GM18858 (cell line): Measurements from ENCODE around the gene CCDC184.

Experiments
- ATAC-seq: cut with Tn5 transposase; IDR thresholded peaks from one replicate; pipeline ENCODE4 v1.9.1; 2021; ENCODE audit not compliant: unreplicated experiment

The CCDC184 gene

DNA sequence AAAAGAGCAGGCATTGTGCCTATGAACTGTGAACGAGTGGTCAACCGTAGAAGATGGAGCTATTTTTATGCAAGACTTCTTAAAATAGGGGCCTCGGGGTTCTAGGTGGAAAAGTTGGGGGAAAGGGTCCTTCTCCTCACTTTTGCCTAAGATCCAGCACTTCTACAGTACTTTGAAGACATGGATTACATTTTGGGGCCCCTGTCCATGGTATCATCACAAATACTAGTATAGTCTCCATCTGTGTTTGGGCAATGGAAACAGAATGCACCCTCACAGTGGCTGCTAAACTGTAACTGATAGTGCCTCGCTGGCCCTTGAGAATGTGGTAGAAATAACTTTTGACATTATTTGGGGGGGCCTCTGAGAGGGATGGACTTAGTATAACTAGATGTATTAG, 5.5 kb upstream of the CCDC184 start:
- no peak for ATAC-seq

GRCh38 chr12:48179466-48179865, 4.0 kb upstream of the CCDC184 start:
- ATAC-seq = no peak

GRCh38 chr12:48180424-48180823, 3.0 kb upstream of the CCDC184 start:
- no peak for ATAC-seq

DNA sequence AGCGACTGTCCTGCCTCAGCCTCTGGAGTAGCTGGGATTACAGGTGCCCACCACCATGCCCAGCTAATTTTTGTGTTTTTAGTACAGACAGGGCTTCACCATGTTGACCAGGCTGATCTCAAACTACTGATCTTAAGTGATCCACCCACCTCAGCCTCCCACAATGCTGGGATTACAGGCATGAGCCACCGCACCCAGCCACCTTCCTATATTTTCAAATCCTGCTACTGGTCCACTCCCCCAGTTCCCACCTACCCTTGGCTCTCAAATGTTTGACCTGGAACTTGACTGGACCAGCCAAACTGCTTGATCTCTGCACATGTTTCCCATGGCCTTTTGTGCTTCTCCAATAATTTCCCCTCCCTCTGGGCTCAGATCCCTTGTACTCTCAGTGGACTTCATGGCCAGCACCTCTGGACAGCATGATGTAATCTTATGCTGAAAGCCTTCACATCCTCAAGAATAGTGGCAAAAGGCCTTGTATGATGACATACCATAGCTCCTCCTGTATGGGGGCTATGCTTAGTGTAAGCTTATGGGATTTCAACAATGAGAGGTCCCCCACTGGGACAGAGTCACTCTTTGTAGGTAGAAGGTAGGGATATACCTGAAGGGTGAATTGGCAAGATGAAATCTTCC, 2.5 kb upstream of the CCDC184 start:
- no peak for ATAC-seq

GRCh38 chr12:48182631-48183030, 813 bp upstream of the CCDC184 start:
- ATAC-seq = no peak

DNA sequence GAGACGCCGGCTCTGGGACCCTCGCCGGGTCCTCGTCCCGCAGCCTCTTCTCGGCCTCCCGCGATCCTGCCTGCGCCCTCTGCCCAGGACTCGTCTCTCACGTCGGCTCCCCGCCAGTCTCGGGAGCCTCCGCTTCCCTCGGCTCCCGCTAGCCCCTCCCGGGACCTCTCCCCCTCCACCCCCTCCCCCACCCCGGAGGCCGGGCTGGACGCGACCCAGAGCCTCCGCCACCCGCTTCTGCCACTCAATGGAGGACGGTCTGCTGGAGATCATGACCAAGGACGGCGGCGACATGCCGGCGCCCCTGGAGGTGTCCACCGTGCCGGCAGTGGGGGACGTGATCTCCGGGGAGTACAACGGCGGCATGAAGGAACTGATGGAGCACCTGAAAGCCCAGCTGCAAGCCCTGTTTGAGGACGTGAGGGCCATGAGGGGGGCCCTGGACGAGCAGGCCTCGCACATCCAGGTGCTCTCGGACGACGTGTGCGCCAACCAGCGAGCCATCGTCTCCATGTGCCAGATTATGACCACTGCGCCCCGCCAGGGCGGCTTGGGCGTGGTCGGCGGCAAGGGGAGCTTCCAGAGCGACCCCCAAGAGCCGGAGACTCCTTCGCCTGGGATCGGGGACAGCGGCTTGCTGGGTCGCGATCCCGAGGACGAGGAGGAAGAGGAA, 568 bp downstream of the CCDC184 start:
- no peak for ATAC-seq

- ATAC-seq = no peak
Measured at GRCh38 chr12:48184549-48184922, 1.1 kb downstream of the CCDC184 start.

- no peak for ATAC-seq
Measured at GRCh38 chr12:48185181-48185919, 1.9 kb downstream of the CCDC184 start.

GRCh38 chr12:48187916-48188695, 4.7 kb downstream of the CCDC184 start:
- no peak for ATAC-seq

GRCh38 chr12:48189331-48190125, 6.1 kb downstream of the CCDC184 start:
- ATAC-seq = no peak

DNA sequence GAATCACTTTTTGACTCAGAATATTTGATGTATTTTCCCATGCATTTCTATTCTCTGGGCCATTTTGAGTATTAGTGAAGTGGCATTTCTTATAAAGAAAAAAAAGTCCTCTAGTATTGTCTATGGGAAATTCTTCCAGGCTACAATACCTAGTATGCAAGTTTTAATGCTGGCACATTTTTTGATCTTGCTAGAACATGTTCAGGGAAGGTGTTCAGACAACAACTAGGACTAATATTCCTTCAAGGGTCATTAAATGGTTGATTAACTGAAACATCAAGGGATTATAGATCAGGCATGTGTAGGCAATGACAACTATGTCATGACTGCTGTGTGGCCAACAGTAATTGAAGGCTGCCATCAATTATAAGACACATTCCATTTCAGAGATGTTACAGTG, 7.7 kb downstream of the CCDC184 start:
- no peak for ATAC-seq

DNA sequence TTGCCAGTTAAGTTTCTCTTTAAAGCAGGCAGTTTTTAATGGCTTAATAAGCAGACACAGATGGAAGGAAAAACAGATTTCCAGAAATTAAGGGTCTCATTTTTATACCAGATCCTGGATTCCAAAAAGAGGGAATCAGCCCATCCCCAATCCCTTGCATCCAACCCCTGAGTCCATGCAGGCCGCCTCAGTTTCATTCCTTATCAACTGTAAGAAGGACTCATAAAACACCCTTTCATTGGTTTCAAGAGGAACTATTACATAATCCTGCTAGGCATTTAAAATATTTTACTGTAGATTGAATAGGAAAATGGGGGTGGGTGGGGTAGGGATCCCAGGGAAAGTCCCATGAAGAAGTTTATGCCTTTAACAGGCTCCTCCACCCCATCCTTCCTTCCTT, 9.4 kb downstream of the CCDC184 start:
- no peak for ATAC-seq

- ATAC-seq = no peak
Measured at GRCh38 chr12:48193623-48194022, 10.2 kb downstream of the CCDC184 start.

DNA sequence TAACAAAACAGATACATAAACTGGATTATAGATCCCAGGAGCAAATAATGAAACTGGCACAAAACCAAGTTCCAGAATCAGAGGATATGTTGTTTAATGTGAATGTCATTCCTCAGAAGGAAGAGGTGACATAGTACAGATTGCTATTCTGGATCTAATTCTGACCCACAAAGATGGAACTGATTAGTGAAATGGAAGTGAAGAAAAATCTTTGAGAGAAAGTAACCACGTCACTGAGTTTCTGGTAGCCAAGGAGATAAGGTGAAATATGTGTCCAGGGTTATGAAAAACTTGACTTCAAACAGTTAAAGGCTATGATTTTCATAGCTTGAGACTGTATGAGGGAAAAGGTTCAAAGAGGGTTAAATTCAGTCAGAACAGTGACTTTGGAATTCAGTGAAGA, 11.4 kb downstream of the CCDC184 start:
- ATAC-seq = no peak

DNA sequence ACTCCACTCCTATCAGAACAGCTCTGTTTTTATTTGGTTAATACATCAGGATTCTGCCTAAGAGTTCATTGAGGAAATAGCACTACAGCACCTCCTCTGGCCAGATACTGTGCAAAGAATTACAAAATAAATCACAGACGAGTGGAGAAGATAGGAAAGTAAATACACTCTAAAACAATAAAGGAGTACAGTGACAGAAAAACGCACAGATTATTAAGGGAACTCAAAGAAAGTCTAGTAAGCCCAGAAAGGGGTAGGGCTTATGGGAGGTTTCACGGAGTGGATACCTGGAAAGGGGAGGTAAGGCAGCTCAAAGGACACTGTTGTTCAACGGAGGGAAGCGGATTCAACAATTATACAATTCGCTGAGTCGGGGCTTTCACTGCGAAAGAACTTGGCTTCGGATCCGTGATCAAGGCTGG, 14.1 kb downstream of the CCDC184 start:
- no peak for ATAC-seq

- ATAC-seq = peak; percentile 99
Measured at GRCh38 chr12:48197971-48198671, 14.7 kb downstream of the CCDC184 start.

DNA sequence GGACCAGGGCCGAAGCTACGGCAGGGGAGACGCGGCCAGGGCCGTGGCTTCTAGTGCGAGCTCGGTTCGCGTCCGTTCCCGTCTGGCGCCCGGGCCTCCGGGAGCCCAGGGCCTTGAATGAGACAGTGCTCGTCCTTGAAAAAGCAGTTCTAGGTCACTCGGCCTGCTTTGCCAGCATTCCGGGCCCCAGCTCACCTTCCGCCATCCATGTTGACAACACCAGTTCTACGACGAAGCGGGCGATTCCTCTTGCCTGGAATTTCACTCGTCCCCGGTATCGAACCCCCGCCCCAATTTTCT, 15.2 kb downstream of the CCDC184 start:
- ATAC-seq = no peak

DNA sequence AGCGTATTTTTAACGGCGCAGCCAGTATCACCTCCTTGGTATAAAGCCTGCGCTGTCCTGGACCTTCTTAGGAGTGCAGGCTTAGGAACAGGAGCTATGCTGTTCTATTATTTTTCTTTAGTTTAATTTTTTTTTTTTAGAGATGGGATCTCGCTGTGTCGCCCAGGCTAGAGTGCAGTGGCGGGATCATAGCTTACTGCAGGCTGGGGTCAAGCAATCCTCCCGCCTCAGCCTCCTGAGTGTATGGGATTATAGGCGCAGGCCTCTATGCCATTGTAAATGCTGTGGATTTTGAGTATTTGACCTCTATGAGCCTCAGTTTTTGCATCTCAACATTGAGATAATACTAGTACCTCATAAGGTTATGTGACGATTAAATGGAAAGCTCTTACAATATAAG, 15.5 kb downstream of the CCDC184 start:
- no peak for ATAC-seq

- ATAC-seq = no peak
Measured at GRCh38 chr12:48199774-48200221, 16.4 kb downstream of the CCDC184 start.

DNA sequence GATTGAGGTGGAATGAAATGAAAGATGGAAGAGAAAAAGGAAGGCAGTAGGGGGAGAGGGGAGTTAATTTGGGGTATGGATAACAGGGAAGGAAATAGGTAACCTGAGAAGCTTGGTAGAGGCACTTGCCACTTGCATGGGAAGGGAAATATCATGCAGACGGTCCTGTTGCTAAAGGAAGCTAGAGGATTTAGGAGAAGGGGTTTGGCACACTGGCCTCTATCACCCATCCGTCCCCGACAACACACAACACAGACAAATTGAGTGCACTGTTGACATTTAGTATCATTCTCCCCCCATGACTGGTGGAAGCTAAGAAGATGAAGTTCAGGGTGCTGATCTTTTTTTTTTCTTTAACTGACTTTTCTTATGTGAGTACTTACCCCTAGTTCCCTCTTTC, 17.6 kb downstream of the CCDC184 start:
- no peak for ATAC-seq
